Measurements from ENCODE around the gene GULP1.

Gene GULP1, protein sequence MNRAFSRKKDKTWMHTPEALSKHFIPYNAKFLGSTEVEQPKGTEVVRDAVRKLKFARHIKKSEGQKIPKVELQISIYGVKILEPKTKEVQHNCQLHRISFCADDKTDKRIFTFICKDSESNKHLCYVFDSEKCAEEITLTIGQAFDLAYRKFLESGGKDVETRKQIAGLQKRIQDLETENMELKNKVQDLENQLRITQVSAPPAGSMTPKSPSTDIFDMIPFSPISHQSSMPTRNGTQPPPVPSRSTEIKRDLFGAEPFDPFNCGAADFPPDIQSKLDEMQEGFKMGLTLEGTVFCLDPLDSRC

DNA sequence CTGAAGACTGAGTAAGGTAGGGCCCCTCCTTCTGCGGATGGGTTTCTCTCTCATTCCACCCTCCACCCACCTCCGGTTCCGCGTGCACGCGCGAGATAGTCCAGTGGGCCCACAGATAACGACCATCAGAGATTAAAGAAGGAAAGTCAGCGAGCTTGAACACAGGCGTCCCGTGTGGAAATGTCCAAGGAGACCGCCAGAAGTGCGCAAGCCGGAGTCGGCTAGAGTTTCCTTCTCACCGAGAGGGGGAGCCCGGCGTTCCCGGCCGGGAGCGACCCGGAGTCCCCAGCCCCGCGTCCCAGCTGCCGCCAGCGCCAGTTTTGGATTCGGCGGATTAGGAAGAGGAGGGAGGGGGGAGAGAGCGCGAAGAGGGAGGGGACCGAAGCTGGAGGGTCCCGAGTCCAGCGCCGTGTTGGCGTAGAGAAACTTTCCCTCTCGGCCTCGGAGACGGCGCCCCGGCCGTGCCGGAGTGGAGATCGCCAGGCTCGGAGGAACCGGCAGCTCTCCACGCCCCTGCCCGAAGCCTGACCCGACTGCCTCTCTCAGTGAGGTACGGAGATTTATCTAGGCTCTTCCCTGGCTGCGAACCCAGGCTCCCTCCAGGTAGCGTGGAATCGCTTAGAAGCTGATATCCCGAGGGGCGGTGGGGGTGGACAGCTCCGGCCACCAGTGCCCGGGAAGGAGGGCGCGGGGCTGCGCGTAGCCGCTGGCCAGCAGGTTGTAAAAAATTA lies at the start of gene GULP1:
Gene GULP1, plus strand, starts transcription at position 258 of the 731 bp plus-strand sequence. CDS start 185,829 bp downstream, outside the sequence.
- ATAC-seq (peak; percentile 28), DNase-seq (ENCODE audit: low spot score in 2 of 2) (no peak)
- Mint-ChIP-seq H3K36me3 (no peaks in the 10 kb centered on the region), H3K4me1 (peaks cover 4% of the 10 kb centered on the region), H3K4me3 (no peak within 1 kb of the TSS), H3K9me3 (peaks cover under 1% of the 10 kb centered on the region), H3K27ac (no peak within 1 kb of the TSS)

GRCh38 chr2:188243381-188243780 lies 48.3 kb upstream of the GULP1 start:
- H3K9me3 Mint-ChIP-seq: peaks cover 6% of the 10 kb centered on the region
- H3K4me1 Mint-ChIP-seq: no peaks in the 10 kb centered on the region

GRCh38 chr2:188244383-188244782 lies 47.3 kb upstream of the GULP1 start:
- Mint-ChIP-seq H3K9me3 (peaks cover 6% of the 10 kb centered on the region), H3K36me3 (no peaks in the 10 kb centered on the region), H3K4me1 (no peaks in the 10 kb centered on the region), H3K4me3 (no peak overlapping the region), H3K27ac (no peak overlapping the region)
- DNase-seq (ENCODE audit: low spot score in 2 of 2): no peak
- no peak for ATAC-seq

More at GRCh38 chr2:188243381-188243780, 48.3 kb upstream of the GULP1 start:
- DNase-seq (ENCODE audit: low spot score in 2 of 2) (no peak), ATAC-seq (no peak)
- Mint-ChIP-seq H3K36me3 (no peaks in the 10 kb centered on the region), H3K4me3 (no peak overlapping the region), H3K27ac (no peak overlapping the region)

GRCh38 chr2:188245230-188245629 lies 46.4 kb upstream of the GULP1 start:
- Mint-ChIP-seq H3K4me1 (no peaks in the 10 kb centered on the region), H3K36me3 (no peaks in the 10 kb centered on the region), H3K27ac (no peak overlapping the region), H3K4me3 (no peak overlapping the region), H3K9me3 (peaks cover 8% of the 10 kb centered on the region)
- DNase-seq (ENCODE audit: low spot score in 2 of 2): no peak
- ATAC-seq: no peak

DNA sequence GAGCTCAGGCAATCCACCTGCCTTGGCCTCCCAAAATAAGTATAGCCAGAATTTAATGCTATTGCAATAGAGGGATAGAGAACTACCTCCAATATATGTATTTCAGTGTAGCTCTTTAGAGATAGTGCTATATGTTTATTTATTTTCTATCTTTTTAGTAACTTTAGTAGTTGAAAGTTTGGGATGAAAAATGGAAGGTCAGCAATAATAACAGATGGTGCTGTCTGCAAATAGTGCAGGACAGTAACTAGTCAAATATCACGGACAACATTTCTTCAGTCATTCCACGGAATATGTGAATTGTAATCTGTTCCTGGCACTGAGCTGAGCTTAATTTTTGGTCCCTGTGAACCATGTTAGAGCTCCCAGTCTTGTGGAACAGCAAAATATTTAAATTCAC lies 43.2 kb upstream of the GULP1 start:
- no peaks in the 10 kb centered on the region for H3K4me1 Mint-ChIP-seq
- no peaks in the 10 kb centered on the region for H3K36me3 Mint-ChIP-seq
- H3K9me3 Mint-ChIP-seq: peaks cover 13% of the 10 kb centered on the region
- ATAC-seq (no peak), DNase-seq (ENCODE audit: low spot score in 2 of 2) (no peak)
- H3K4me3 Mint-ChIP-seq: no peak overlapping the region
- H3K27ac Mint-ChIP-seq: no peak overlapping the region

GRCh38 chr2:188251034-188251433 lies 40.6 kb upstream of the GULP1 start:
- ATAC-seq (no peak), DNase-seq (ENCODE audit: low spot score in 2 of 2) (no peak)
- H3K36me3 Mint-ChIP-seq: no peaks in the 10 kb centered on the region
- H3K27ac Mint-ChIP-seq: no peak overlapping the region
- no peaks in the 10 kb centered on the region for H3K4me1 Mint-ChIP-seq
- no peak overlapping the region for H3K4me3 Mint-ChIP-seq
- H3K9me3 Mint-ChIP-seq: peaks cover 13% of the 10 kb centered on the region

DNA sequence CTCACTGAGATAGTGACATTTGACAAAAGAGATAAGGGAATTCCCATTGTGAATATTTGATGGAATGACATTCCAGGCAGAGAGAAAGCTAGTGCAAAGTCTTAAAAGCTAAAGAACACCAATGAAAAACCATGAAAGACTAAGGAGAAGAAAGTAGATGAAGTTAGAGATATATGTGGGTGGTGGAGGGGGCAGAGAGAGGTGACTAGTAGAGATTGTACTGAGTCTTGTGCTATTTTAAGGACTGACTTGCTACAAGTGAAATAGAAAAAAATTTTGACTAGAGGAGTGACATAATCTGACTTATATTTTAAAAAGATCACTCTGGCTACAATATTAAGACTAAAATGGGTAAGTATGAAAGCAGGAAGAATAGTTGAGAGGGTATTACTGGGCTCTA lies 35.3 kb upstream of the GULP1 start:
- Mint-ChIP-seq H3K27ac (no peak overlapping the region), H3K4me1 (no peaks in the 10 kb centered on the region), H3K9me3 (peaks cover 15% of the 10 kb centered on the region), H3K4me3 (no peak overlapping the region), H3K36me3 (no peaks in the 10 kb centered on the region)
- DNase-seq (ENCODE audit: low spot score in 2 of 2): no peak
- no peak for ATAC-seq

GRCh38 chr2:188265315-188265714 lies 26.4 kb upstream of the GULP1 start:
- Mint-ChIP-seq H3K4me1 (no peaks in the 10 kb centered on the region), H3K9me3 (peaks cover 6% of the 10 kb centered on the region), H3K36me3 (no peaks in the 10 kb centered on the region), H3K27ac (no peak overlapping the region), H3K4me3 (no peak overlapping the region)
- DNase-seq (ENCODE audit: low spot score in 2 of 2) (no peak), ATAC-seq (no peak)

- no peaks in the 10 kb centered on the region for H3K36me3 Mint-ChIP-seq
- ATAC-seq (no peak), DNase-seq (ENCODE audit: low spot score in 2 of 2) (no peak)
- no peak overlapping the region for H3K27ac Mint-ChIP-seq
- H3K4me1 Mint-ChIP-seq: no peaks in the 10 kb centered on the region
- peaks cover 3% of the 10 kb centered on the region for H3K9me3 Mint-ChIP-seq
- no peak overlapping the region for H3K4me3 Mint-ChIP-seq
Observed at GRCh38 chr2:188267776-188268175, 23.9 kb upstream of the GULP1 start.

- no peaks in the 10 kb centered on the region for H3K9me3 Mint-ChIP-seq
- no peak overlapping the region for H3K4me3 Mint-ChIP-seq
- ATAC-seq (no peak), DNase-seq (ENCODE audit: low spot score in 2 of 2) (no peak)
- no peaks in the 10 kb centered on the region for H3K36me3 Mint-ChIP-seq
- no peaks in the 10 kb centered on the region for H3K4me1 Mint-ChIP-seq
- H3K27ac Mint-ChIP-seq: no peak overlapping the region
Observed at GRCh38 chr2:188269004-188269403, 22.7 kb upstream of the GULP1 start.

DNA sequence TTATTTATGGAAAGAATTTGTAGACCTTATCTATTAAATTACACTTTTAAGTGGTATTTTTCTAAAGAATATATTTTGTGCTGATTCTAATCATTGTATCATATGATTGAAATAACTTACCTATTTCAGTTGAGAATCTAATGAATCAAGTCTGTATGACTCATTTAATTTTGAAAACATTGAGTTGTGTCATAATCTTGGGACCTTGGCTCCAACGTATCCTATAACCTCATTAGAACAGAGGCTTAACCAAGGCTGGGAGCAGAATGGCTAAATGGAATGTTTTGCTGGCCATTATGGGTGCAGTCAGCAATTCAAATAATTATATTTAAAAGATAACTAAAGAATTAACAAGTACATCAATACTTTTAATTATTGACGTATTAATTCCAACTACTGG lies 19.6 kb upstream of the GULP1 start:
- DNase-seq (ENCODE audit: low spot score in 2 of 2) (no peak), ATAC-seq (no peak)
- no peaks in the 10 kb centered on the region for H3K4me1 Mint-ChIP-seq
- H3K36me3 Mint-ChIP-seq: no peaks in the 10 kb centered on the region
- H3K27ac Mint-ChIP-seq: no peak overlapping the region
- peaks cover 3% of the 10 kb centered on the region for H3K9me3 Mint-ChIP-seq
- H3K4me3 Mint-ChIP-seq: no peak overlapping the region

GRCh38 chr2:188274274-188274673 lies 17.4 kb upstream of the GULP1 start:
- Mint-ChIP-seq H3K9me3 (peaks cover 3% of the 10 kb centered on the region), H3K27ac (no peak overlapping the region), H3K36me3 (no peaks in the 10 kb centered on the region), H3K4me3 (no peak overlapping the region), H3K4me1 (no peaks in the 10 kb centered on the region)
- ATAC-seq (peak; percentile 26), DNase-seq (ENCODE audit: low spot score in 2 of 2) (no peak)

- DNase-seq (ENCODE audit: low spot score in 2 of 2) (no peak), ATAC-seq (no peak)
- Mint-ChIP-seq H3K9me3 (peaks cover 6% of the 10 kb centered on the region), H3K4me3 (no peak overlapping the region), H3K36me3 (no peaks in the 10 kb centered on the region), H3K4me1 (no peaks in the 10 kb centered on the region), H3K27ac (no peak overlapping the region)
Observed at GRCh38 chr2:188276255-188276654, 15.4 kb upstream of the GULP1 start.

DNA sequence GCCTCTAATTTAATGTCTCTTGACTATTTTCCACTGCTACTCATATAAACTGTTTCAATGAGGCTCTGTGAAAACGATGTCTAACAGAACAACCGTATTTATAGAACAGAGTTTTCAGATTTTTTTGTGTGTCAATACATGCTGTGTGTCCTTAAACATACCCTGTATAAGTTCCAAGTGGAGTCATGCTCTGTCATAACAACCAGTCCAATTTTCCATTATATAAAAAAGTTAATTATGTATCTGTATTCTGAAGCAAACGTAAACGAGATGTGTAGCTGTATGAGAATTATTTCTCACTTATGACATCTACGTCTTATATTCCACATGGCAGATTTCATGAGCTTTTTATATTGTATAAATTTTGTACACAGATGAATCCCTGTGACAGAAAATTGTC lies 13.9 kb upstream of the GULP1 start:
- Mint-ChIP-seq H3K9me3 (peaks cover 9% of the 10 kb centered on the region), H3K4me1 (no peaks in the 10 kb centered on the region), H3K36me3 (no peaks in the 10 kb centered on the region), H3K27ac (no peak overlapping the region), H3K4me3 (no peak overlapping the region)
- ATAC-seq (no peak), DNase-seq (ENCODE audit: low spot score in 2 of 2) (no peak)

GRCh38 chr2:188278388-188279092 lies 13.1 kb upstream of the GULP1 start:
- H3K4me1 Mint-ChIP-seq: no peaks in the 10 kb centered on the region

GRCh38 chr2:188279093-188279445 lies 12.6 kb upstream of the GULP1 start:
- Mint-ChIP-seq H3K4me3 (no peak overlapping the region), H3K27ac (no peak overlapping the region), H3K36me3 (no peaks in the 10 kb centered on the region), H3K4me1 (no peaks in the 10 kb centered on the region), H3K9me3 (peaks cover 12% of the 10 kb centered on the region)
- ATAC-seq (no peak), DNase-seq (ENCODE audit: low spot score in 2 of 2) (no peak)

More at GRCh38 chr2:188278388-188279092, 13.1 kb upstream of the GULP1 start:
- H3K36me3 Mint-ChIP-seq: no peaks in the 10 kb centered on the region
- no peak for DNase-seq (ENCODE audit: low spot score in 2 of 2)
- peaks cover 12% of the 10 kb centered on the region for H3K9me3 Mint-ChIP-seq
- no peak overlapping the region for H3K4me3 Mint-ChIP-seq
- no peak for ATAC-seq
- no peak overlapping the region for H3K27ac Mint-ChIP-seq
